Esophagus muscularis mucosa (tissue), 4 donors: ENCODE results near the gene SENP3. TPM values are rescaled to one million over a fixed set of nuclear protein-coding genes. Genes with fewer than 3 reads are reported as not detected.

Source experiments
- DNase-seq: peaks from one replicate; pipeline ENCODE4 v3.0.0-alpha.2; 2017; ENCODE audit errors: extremely low spot score
- H3K27ac ChIP-seq, 4 donors: fragments of 200-600 bp; sonication (generic); replicated peaks in 1 of 4; 1 replicate in 3 of 4; 2 replicates in 1 of 4; pipeline ENCODE4 v1.5.1; 2016 to 2019; ENCODE audit warnings: mild to moderate bottlenecking in 1 of 4
- H3K27me3 ChIP-seq, 4 donors: fragments of 200-600 bp; sonication (generic); one replicate each; pipeline versions ENCODE4 v1.5.1 to v1.6.0; 2016 to 2019
- H3K36me3 ChIP-seq, 4 donors: fragments of 200-600 bp; sonication (generic); one replicate each; pipeline ENCODE4 v1.5.1; 2016 to 2019
- H3K4me1 ChIP-seq, 4 donors: fragments of 200-600 bp; sonication (generic); one replicate each; pipeline ENCODE4 v1.5.1; 2016 to 2019
- H3K4me3 ChIP-seq, 4 donors: fragments of 200-600 bp; sonication (generic); 1 replicate in 2 of 4; 2 replicates in 2 of 4; pipeline ENCODE4 v1.5.1; 2016 to 2019; ENCODE audit warnings: mild to moderate bottlenecking in 4 of 4, moderate library complexity in 1 of 4
- H3K9me3 ChIP-seq, 4 donors: fragments of 200-600 bp; sonication (generic); 1 replicate in 3 of 4; 2 replicates in 1 of 4; pipeline ENCODE4 v1.5.1; 2016 to 2019
- EP300 ChIP-seq: sonication (generic); formaldehyde crosslinking; IDR thresholded peaks from one replicate; pipeline ENCODE4 v1.6.1; 2017; ENCODE audit warnings: antibody characterized with exemption
- POLR2A ChIP-seq: fragments of 450-650 bp; IDR thresholded peaks from one replicate; pipeline ENCODE4 v1.6.1; 2017; ENCODE audit warnings: antibody characterized with exemption, moderate library complexity, mild to moderate bottlenecking, low read depth
- POLR2AphosphoS5 ChIP-seq, 2 donors: sonication (generic); formaldehyde crosslinking; IDR thresholded peaks; one replicate each; pipeline ENCODE4 v1.6.1; 2017; ENCODE audit warnings: antibody characterized with exemption in 2 of 2
- WGBS: methylation state at CpG from one replicate; pipeline ENCODE4 v1.1.5; 2018; 5-methylcytosine and 5-hydroxymethylcytosine counted together
- intact Hi-C: fragments of 100-400 bp; cut with DNase I; formaldehyde crosslinking; loops from one replicate; pipeline ENCODE4 v1.15.1; 2023
- total RNA-seq, 4 donors: library from RNA; depleted of rRNA; stranded (reverse); fragments of >200 nt; gene quantifications; one replicate each; pipeline versions ENCODE4 v1.1.0 to v1.2.1, GENCODE V29; 2016
- TF ChIP-seq, protein P1 (sequence below), 3 experiments: fragments of 200-600 bp in 2 of 3; fragments of 450-650 bp in 1 of 3; sonication (generic) in 2 of 3; IDR thresholded peaks; one replicate each; pipeline ENCODE4 v1.5.1; 2017 to 2019; ENCODE audit warnings: antibody characterized with exemption in 3 of 3, mild to moderate bottlenecking in 2 of 3, moderate library complexity in 1 of 3

The SENP3 gene
- total RNA-seq, 4 donors from 2014 or later, result 54.0 to 79.1 (median 72.4) TPM

DNA sequence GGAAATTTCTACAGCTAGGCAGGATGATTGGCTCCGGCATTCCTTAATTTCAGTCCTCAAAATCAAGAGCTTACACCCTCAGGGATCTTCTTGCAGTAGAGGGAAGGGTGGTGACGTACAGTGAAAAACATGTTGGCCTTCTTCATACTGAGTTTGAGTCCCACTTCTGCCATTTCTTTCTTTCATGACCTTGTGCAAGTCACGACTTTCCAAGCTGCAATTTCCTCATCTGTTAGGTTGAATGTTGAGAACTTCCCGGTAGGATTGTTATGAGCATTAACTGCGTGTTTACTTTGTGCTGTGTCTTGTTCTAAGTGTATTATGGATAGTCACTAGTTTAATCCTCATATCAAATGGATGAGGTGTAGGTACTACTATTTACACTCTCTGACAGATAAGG lies 7.9 kb downstream of the SENP3 start:
- TF ChIP-seq POLR2AphosphoS5 (IDR thresholded peaks at IDR 0.05), result no peak
- TF ChIP-seq, protein P1, sequence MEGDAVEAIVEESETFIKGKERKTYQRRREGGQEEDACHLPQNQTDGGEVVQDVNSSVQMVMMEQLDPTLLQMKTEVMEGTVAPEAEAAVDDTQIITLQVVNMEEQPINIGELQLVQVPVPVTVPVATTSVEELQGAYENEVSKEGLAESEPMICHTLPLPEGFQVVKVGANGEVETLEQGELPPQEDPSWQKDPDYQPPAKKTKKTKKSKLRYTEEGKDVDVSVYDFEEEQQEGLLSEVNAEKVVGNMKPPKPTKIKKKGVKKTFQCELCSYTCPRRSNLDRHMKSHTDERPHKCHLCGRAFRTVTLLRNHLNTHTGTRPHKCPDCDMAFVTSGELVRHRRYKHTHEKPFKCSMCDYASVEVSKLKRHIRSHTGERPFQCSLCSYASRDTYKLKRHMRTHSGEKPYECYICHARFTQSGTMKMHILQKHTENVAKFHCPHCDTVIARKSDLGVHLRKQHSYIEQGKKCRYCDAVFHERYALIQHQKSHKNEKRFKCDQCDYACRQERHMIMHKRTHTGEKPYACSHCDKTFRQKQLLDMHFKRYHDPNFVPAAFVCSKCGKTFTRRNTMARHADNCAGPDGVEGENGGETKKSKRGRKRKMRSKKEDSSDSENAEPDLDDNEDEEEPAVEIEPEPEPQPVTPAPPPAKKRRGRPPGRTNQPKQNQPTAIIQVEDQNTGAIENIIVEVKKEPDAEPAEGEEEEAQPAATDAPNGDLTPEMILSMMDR (IDR thresholded peaks at IDR 0.05), result no peak
- no peak for TF ChIP-seq POLR2A
- no peak for TF ChIP-seq EP300
- 79% methylated on average over 5 of the region's 5 CpGs for WGBS
- peaks cover 50 to 73% (median 69%) of the 10 kb centered on the region in 4 donors for H3K36me3 ChIP-seq

DNA sequence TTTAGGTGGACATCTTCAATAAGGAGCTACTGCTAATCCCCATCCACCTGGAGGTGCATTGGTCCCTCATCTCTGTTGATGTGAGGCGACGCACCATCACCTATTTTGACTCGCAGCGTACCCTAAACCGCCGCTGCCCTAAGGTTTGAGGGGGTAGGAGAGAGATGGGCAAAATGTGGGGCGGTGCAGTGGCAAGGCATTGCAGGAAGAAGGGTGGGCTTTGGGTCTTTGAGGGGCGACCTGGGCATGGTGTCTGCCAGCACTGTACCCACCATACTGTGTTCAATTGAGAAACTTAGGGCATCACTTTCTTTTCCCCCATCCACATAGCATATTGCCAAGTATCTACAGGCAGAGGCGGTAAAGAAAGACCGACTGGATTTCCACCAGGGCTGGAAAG lies 8.6 kb downstream of the SENP3 start:
- no peak for DNase-seq
- no peaks in the 10 kb centered on the region for H3K27me3 ChIP-seq
- 98% methylated on average over 10 of the region's 10 CpGs for WGBS
- H3K4me3 ChIP-seq, result no peak overlapping the region
- TF ChIP-seq EP300, result no peak
- TF ChIP-seq POLR2A, result no peak
- TF ChIP-seq, protein P1 (IDR thresholded peaks at IDR 0.05), result no peak
- TF ChIP-seq POLR2AphosphoS5 (IDR thresholded peaks at IDR 0.05), result no peak
- no peak overlapping the region for H3K27ac ChIP-seq
- H3K4me1 ChIP-seq, result peaks cover 21 to 29% (median 24%) of the 10 kb centered on the region in 4 donors
- H3K9me3 ChIP-seq, result no peaks in the 10 kb centered on the region
- H3K36me3 ChIP-seq, result peaks cover 50 to 73% (median 69%) of the 10 kb centered on the region in 4 donors
- intact Hi-C loops, result no loop called here

More for the DNA sequence above, 7.9 kb downstream of the SENP3 start:
- no peak for DNase-seq
- Histone ChIP-seq H3K27me3 (no peaks in the 10 kb centered on the region), H3K27ac (no peak overlapping the region), H3K4me3 (no peak overlapping the region), H3K9me3 (no peaks in the 10 kb centered on the region), H3K4me1 (peaks cover 13 to 24% (median 21%) of the 10 kb centered on the region in 4 donors)
- intact Hi-C loops, result no loop called here

DNA sequence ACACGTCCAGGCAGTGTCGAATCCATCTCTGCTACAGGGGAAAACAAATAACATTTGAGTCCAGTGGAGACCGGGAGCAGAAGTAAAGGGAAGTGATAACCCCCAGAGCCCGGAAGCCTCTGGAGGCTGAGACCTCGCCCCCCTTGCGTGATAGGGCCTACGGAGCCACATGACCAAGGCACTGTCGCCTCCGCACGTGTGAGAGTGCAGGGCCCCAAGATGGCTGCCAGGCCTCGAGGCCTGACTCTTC lies 10.5 kb downstream of the SENP3 start:
- Histone ChIP-seq H3K4me1 (peaks cover 35 to 46% (median 42%) of the 10 kb centered on the region in 4 donors), H3K27ac (peak overlapping the region; percentile 94 to 100 (median 98)), H3K36me3 (peaks cover 51 to 73% (median 70%) of the 10 kb centered on the region in 4 donors), H3K9me3 (no peaks in the 10 kb centered on the region), H3K27me3 (no peaks in the 10 kb centered on the region), H3K4me3 (peak overlapping the region; percentile 85 to 100 (median 98))
- WGBS, result 8% methylated on average over 4 of the region's 11 CpGs
- TF ChIP-seq POLR2AphosphoS5 (IDR thresholded peaks at IDR 0.05), result peak in 1 of 2 donors; percentile 98
- TF ChIP-seq EP300, result no peak
- TF ChIP-seq POLR2A, result peak; percentile 13
- TF ChIP-seq, protein P1 (IDR thresholded peaks at IDR 0.05), result no peak
- no peak for DNase-seq
- intact Hi-C loops, result no loop called here

DNA sequence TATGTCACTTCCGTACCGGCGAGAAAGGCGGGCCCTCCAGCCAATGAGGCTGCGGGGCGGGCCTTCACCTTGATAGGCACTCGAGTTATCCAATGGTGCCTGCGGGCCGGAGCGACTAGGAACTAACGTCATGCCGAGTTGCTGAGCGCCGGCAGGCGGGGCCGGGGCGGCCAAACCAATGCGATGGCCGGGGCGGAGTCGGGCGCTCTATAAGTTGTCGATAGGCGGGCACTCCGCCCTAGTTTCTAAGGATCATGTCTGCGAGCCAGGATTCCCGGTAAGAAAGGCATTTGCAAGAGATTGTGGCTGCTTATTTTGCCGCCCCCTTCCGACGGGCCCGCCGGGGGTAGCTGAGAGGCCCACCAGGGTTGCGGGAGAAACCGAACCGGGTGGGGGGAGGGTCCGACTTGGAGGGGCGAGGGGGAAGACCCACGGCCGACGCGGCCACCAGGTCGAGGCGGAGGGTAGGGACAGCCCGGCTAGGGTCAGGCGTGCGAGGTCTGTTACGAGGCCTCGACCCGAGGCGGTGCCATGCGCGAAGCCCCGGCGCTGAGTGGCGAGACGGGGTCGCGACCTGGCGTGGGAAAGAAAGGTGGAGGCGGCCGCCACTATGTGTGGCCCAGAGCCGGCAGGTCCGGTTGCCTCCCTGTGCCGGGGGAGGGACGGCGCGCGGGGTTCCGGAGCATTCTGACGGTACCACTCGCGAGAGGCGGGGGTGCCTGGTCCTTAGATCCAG lies 11.0 kb downstream of the SENP3 start:
- Histone ChIP-seq H3K9me3 (no peaks in the 10 kb centered on the region), H3K36me3 (peaks cover 51 to 73% (median 71%) of the 10 kb centered on the region in 4 donors), H3K27me3 (no peaks in the 10 kb centered on the region), H3K27ac (peak overlapping the region; percentile 98 to 100 (median 100)), H3K4me1 (peaks cover 35 to 50% (median 47%) of the 10 kb centered on the region in 4 donors), H3K4me3 (peak overlapping the region; percentile 85 to 100 (median 98))
- intact Hi-C loops, result no loop called here
- DNase-seq, result peak; percentile 100
- WGBS, result 0% methylated on average over 27 of the region's 73 CpGs
- TF ChIP-seq POLR2A (peak; percentile 97), POLR2AphosphoS5 (IDR thresholded peaks at IDR 0.05) (peak; percentile 95 to 99)
- TF ChIP-seq, protein P1 (IDR thresholded peaks at IDR 0.05), result no peak
